Colonic mucosa (tissue), 4 donors: ENCODE results near the gene COL6A6. TPM values are rescaled to one million over a fixed set of nuclear protein-coding genes. Genes with fewer than 3 reads are reported as not detected.

Experiments used
- DNase-seq: peaks from one replicate; pipeline ENCODE4 v3.0.0-alpha.2; 2020
- H3K27ac ChIP-seq: fragments of 200-600 bp; one replicate; pipeline ENCODE4 v1.8.0; 2021
- H3K27me3 ChIP-seq: fragments of 200-600 bp; one replicate; pipeline ENCODE4 v1.8.0; 2021
- H3K36me3 ChIP-seq: fragments of 200-600 bp; one replicate; pipeline ENCODE4 v1.8.0; 2021
- H3K4me1 ChIP-seq: fragments of 200-600 bp; one replicate; pipeline ENCODE4 v1.8.0; 2021; ENCODE audit warnings: mild to moderate bottlenecking
- H3K4me3 ChIP-seq: fragments of 200-600 bp; one replicate; pipeline ENCODE4 v1.8.0; 2021
- H3K9ac ChIP-seq, 2 donors: one replicate each; pipeline ENCODE4 v1.7.0; 2013; ENCODE audit warnings: control low read depth in 2 of 2, low read depth in 2 of 2, low read length in 2 of 2
- H3K9me3 ChIP-seq: fragments of 200-600 bp; one replicate; pipeline ENCODE4 v1.8.0; 2021
- CTCF ChIP-seq: fragments of 200-600 bp; IDR thresholded peaks from one replicate; pipeline ENCODE4 v1.8.0; 2022; ENCODE audit warnings: antibody characterized with exemption, mild to moderate bottlenecking
- intact Hi-C: fragments of 100-400 bp; cut with DNase I; formaldehyde crosslinking; loops from one replicate; pipeline ENCODE4 v1.14.1; 2022
- total RNA-seq, 2 donors: library from RNA; stranded (reverse); fragmentation: NEBNext Ultra II Directional in 1 of 2; extraction: Animal tissue kit (Norgen Biotek cat#: 25700) in 1 of 2; gene quantifications; one replicate each; pipeline ENCODE4 v1.2.1, GENCODE V29; 2021
- donor health status: healthy.
- donor health status: DM: no; HTN: no; CAD: no.
- donor health status: DM: no; HTN: no; CAD: no.

COL6A6 gene
- total RNA-seq, 2 donors from 2014 or later = not detected

- intact Hi-C loops = no loop called here
- Histone ChIP-seq H3K27ac (no peak overlapping the region), H3K9me3 (no peaks in the 10 kb centered on the region), H3K4me3 (no peak overlapping the region), H3K4me1 (no peaks in the 10 kb centered on the region), H3K9ac (no peak overlapping the region), H3K36me3 (no peaks in the 10 kb centered on the region), H3K27me3 (peaks cover 10% of the 10 kb centered on the region)
- no peak for TF ChIP-seq CTCF
- no peak for DNase-seq
Measured at GRCh38 chr3:130519754-130520153, 2.8 kb downstream of the COL6A6 start.

GRCh38 chr3:130522399-130522798 lies 5.4 kb downstream of the COL6A6 start:
- intact Hi-C loops = no loop called here
- Histone ChIP-seq H3K27me3 (peaks cover 1% of the 10 kb centered on the region), H3K36me3 (no peaks in the 10 kb centered on the region), H3K9ac (no peak overlapping the region), H3K27ac (no peak overlapping the region), H3K4me1 (no peaks in the 10 kb centered on the region), H3K4me3 (no peak overlapping the region), H3K9me3 (no peaks in the 10 kb centered on the region)
- DNase-seq = no peak
- TF ChIP-seq CTCF = no peak

GRCh38 chr3:130527426-130527825 lies 10.4 kb downstream of the COL6A6 start:
- Histone ChIP-seq H3K36me3 (no peaks in the 10 kb centered on the region), H3K4me1 (no peaks in the 10 kb centered on the region), H3K27me3 (no peaks in the 10 kb centered on the region), H3K9ac (no peak overlapping the region), H3K9me3 (no peaks in the 10 kb centered on the region), H3K27ac (no peak overlapping the region), H3K4me3 (no peak overlapping the region)
- no peak for TF ChIP-seq CTCF
- DNase-seq = no peak
- intact Hi-C loops = no loop called here

GRCh38 chr3:130528120-130528519 lies 11.1 kb downstream of the COL6A6 start:
- no peak overlapping the region for H3K4me3 ChIP-seq
- no peaks in the 10 kb centered on the region for H3K9me3 ChIP-seq
- DNase-seq = no peak
- H3K27ac ChIP-seq = no peak overlapping the region
- no peaks in the 10 kb centered on the region for H3K4me1 ChIP-seq
- H3K36me3 ChIP-seq = no peaks in the 10 kb centered on the region
- intact Hi-C loops = no loop called here
- no peaks in the 10 kb centered on the region for H3K27me3 ChIP-seq
- H3K9ac ChIP-seq = no peak overlapping the region
- no peak for TF ChIP-seq CTCF

- H3K27ac ChIP-seq = no peak overlapping the region
- no peaks in the 10 kb centered on the region for H3K36me3 ChIP-seq
- no peaks in the 10 kb centered on the region for H3K27me3 ChIP-seq
- intact Hi-C loops = no loop called here
- DNase-seq = no peak
- H3K4me1 ChIP-seq = no peaks in the 10 kb centered on the region
- no peak overlapping the region for H3K4me3 ChIP-seq
- H3K9ac ChIP-seq = no peak overlapping the region
- TF ChIP-seq CTCF = no peak
- no peaks in the 10 kb centered on the region for H3K9me3 ChIP-seq
Measured at GRCh38 chr3:130529486-130530215, 12.7 kb downstream of the COL6A6 start.
